HG02610 (cell line): Measurements from ENCODE around the gene UBP1.

Experiments
- ATAC-seq: cut with Tn5 transposase; IDR thresholded peaks from one replicate; pipeline ENCODE4 v1.9.1; 2021; ENCODE audit warnings: mild to moderate bottlenecking, moderate library complexity; ENCODE audit not compliant: unreplicated experiment

The UBP1 gene

GRCh38 chr3:33392144-33392543 is 48.1 kb downstream of the UBP1 start:
- ATAC-seq: no peak

- ATAC-seq: no peak
Observed at GRCh38 chr3:33391255-33391995, 48.8 kb downstream of the UBP1 start.

- ATAC-seq: no peak
Observed at GRCh38 chr3:33389908-33390307, 50.3 kb downstream of the UBP1 start.

GRCh38 chr3:33388374-33389100 is 51.7 kb downstream of the UBP1 start:
- ATAC-seq: no peak

- ATAC-seq: no peak
Observed at GRCh38 chr3:33386631-33387030, 53.6 kb downstream of the UBP1 start.

- no peak for ATAC-seq
Observed at GRCh38 chr3:33385423-33385822, 54.8 kb downstream of the UBP1 start.

- no peak for ATAC-seq
Observed at GRCh38 chr3:33383951-33384350, 56.3 kb downstream of the UBP1 start.

GRCh38 chr3:33380653-33381052 is 59.6 kb downstream of the UBP1 start:
- no peak for ATAC-seq

- ATAC-seq: no peak
Observed at GRCh38 chr3:33377931-33378330, 62.3 kb downstream of the UBP1 start.

GRCh38 chr3:33377489-33377888 is 62.7 kb downstream of the UBP1 start:
- no peak for ATAC-seq

- ATAC-seq: no peak
Observed at GRCh38 chr3:33373082-33373437, 67.1 kb downstream of the UBP1 start.

- ATAC-seq: no peak
Observed at GRCh38 chr3:33372218-33373081, 67.8 kb downstream of the UBP1 start.

GRCh38 chr3:33364531-33365128 is 75.6 kb downstream of the UBP1 start:
- no peak for ATAC-seq

- ATAC-seq: no peak
Observed at GRCh38 chr3:33364060-33364459, 76.1 kb downstream of the UBP1 start.

- no peak for ATAC-seq
Observed at GRCh38 chr3:33363113-33363800, 76.9 kb downstream of the UBP1 start.

GRCh38 chr3:33360136-33360825 is 79.9 kb downstream of the UBP1 start:
- ATAC-seq: no peak

GRCh38 chr3:33358172-33358781 is 81.9 kb downstream of the UBP1 start:
- ATAC-seq: no peak

GRCh38 chr3:33355611-33356010 is 84.6 kb downstream of the UBP1 start:
- no peak for ATAC-seq

GRCh38 chr3:33339758-33340157 is 100.4 kb downstream of the UBP1 start:
- ATAC-seq: no peak
